Peyer's patch (tissue), 4 donors: ENCODE results near the gene NKD2.

Experiments
- POLR2A ChIP-seq, 2 donors: fragments of 450-650 bp; IDR thresholded peaks; one replicate each; pipeline ENCODE4 v1.5.1; 2017; ENCODE audit warnings: antibody characterized with exemption in 2 of 2, mild to moderate bottlenecking in 2 of 2, moderate library complexity in 2 of 2
- TF ChIP-seq, protein P1 (sequence below), 6 experiments: fragments of 450-650 bp in 4 of 6; fragments of 200-600 bp in 2 of 6; sonication (generic) in 1 of 6; IDR thresholded peaks; one replicate each; pipeline ENCODE4 v1.5.1; 2017 to 2019; ENCODE audit warnings: antibody characterized with exemption in 6 of 6, mild to moderate bottlenecking in 3 of 6, moderate library complexity in 1 of 6

GRCh38 chr5:1073239-1074102, 64.9 kb downstream of the NKD2 start:
- TF ChIP-seq, protein P1, sequence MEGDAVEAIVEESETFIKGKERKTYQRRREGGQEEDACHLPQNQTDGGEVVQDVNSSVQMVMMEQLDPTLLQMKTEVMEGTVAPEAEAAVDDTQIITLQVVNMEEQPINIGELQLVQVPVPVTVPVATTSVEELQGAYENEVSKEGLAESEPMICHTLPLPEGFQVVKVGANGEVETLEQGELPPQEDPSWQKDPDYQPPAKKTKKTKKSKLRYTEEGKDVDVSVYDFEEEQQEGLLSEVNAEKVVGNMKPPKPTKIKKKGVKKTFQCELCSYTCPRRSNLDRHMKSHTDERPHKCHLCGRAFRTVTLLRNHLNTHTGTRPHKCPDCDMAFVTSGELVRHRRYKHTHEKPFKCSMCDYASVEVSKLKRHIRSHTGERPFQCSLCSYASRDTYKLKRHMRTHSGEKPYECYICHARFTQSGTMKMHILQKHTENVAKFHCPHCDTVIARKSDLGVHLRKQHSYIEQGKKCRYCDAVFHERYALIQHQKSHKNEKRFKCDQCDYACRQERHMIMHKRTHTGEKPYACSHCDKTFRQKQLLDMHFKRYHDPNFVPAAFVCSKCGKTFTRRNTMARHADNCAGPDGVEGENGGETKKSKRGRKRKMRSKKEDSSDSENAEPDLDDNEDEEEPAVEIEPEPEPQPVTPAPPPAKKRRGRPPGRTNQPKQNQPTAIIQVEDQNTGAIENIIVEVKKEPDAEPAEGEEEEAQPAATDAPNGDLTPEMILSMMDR (IDR thresholded peaks at IDR 0.05): no peak
- TF ChIP-seq POLR2A (IDR thresholded peaks at IDR 0.05): no peak
